Spleen (tissue), 7 donors: ENCODE measurements around the gene WWTR1.

Experiments
- CTCF ChIP-seq, 11 experiments: fragments of 200-600 bp in 7 of 11; fragments of 450-650 bp in 4 of 11; sonication (generic) in 4 of 11; IDR thresholded peaks in 8 of 11; conservative IDR thresholded peaks in 3 of 11; 1 replicate in 7 of 11; 2 replicates in 4 of 11; pipeline versions ENCODE4 v1.4.0 to v1.8.0; 2016 to 2021; ENCODE audit warnings: antibody characterized with exemption in 11 of 11, inconsistent platforms in 4 of 11, mild to moderate bottlenecking in 1 of 11
- POLR2A ChIP-seq, 3 donors: fragments of 450-650 bp; IDR thresholded peaks; one replicate each; pipeline ENCODE4 v1.5.1; 2017; ENCODE audit warnings: antibody characterized with exemption in 3 of 3, mild to moderate bottlenecking in 1 of 3
- POLR2AphosphoS5 ChIP-seq, 3 donors: sonication (generic); formaldehyde crosslinking; IDR thresholded peaks; one replicate each; pipeline ENCODE4 v1.5.1; 2017; ENCODE audit warnings: antibody characterized with exemption in 3 of 3
- donor health status: DM: no; HTN: no; CAD: no; lungs with moderate emphysema.
- donor health status: DM: no; HTN: no; CAD: no.
- donor health status: DM: no; HTN: no; CAD: no.

- TF ChIP-seq CTCF (IDR thresholded peaks at IDR 0.05 in 8 of 11, conservative IDR thresholded peaks at IDR 0.05 in 3 of 11) (no peak), POLR2AphosphoS5 (IDR thresholded peaks at IDR 0.05) (no peak), POLR2A (IDR thresholded peaks at IDR 0.05) (no peak)
Observed at GRCh38 chr3:149506540-149506939, 151.3 kb downstream of the WWTR1 start.
